HCT116 (cell line): ENCODE measurements around the gene CMTM2. TPM values are rescaled to one million over a fixed set of nuclear protein-coding genes. Genes with fewer than 3 reads are reported as not detected.

Source experiments
- ATAC-seq: fragments of 200-7000 bp; cut with Tn5 transposase; 2 replicates; pipeline ENCODE4 v1.9.1; 2020; ENCODE audit warnings: mild to moderate bottlenecking, moderate library complexity
- BruUV-seq: library from RNA; stranded (reverse); fragments of 400-500 nt; replicated peaks from 2 replicates; lab custom pipeline; 2021; lab: Mats Ljungman, UMichigan
- CTCF ChIA-PET: fragments of 300-600 bp; sonication (Branson Sonifier 250); formaldehyde crosslinking; loops from one replicate; lab custom pipeline; 2021; ENCODE audit warnings: antibody characterized with exemption; lab: Charles Lee
- POLR2A ChIA-PET: fragments of 300-600, 350-600 bp; sonication (Branson Sonifier 250); formaldehyde crosslinking; loops from one replicate; lab custom pipeline; 2021; ENCODE audit warnings: antibody characterized with exemption; lab: Charles Lee
- RAD21 ChIA-PET, 2 experiments: fragments of 300-600 bp; sonication (Branson Sonifier 250); formaldehyde crosslinking; loops; one replicate each; lab custom pipeline; 2023; ENCODE audit warnings: low total read pairs in 2 of 2; ENCODE audit not compliant: uncharacterized antibody in 2 of 2, unreplicated experiment in 2 of 2, low non-redundant PET in 1 of 2; lab: Charles Lee
- DNase-seq: peaks from one replicate; pipeline ENCODE4 v3.0.0-alpha.2; 2010; ENCODE audit warnings: low read depth, low spot score
- H2AFZ ChIP-seq: fragments of 200-600 bp; shearing (Covaris generic), sonication (generic); 2 replicates; pipeline ENCODE4 v1.6.1; 2017; ENCODE audit warnings: low read depth, mixed run types, mixed read lengths, antibody characterized with exemption, low read length; ENCODE audit not compliant: poor library complexity, severe bottlenecking
- H3K27ac ChIP-seq: 2 replicates; pipeline ENCODE4 v1.5.1; 2012; ENCODE audit warnings: low read depth, low read length
- H3K27me3 ChIP-seq: fragments of 200-600 bp; sonication (generic); 2 replicates; pipeline ENCODE4 v1.6.1; 2016; ENCODE audit warnings: mixed run types, low read length, mixed read lengths; ENCODE audit not compliant: insufficient read depth
- H3K36me3 ChIP-seq, 2 experiments: fragments of 200-500 bp in 1 of 2; fragments of 200-600 bp in 1 of 2; sonication (Bioruptor generic) in 1 of 2; sonication (generic) in 1 of 2; 2 replicates each; pipeline versions ENCODE4 v1.5.1 to v1.6.1; 2014 to 2016; ENCODE audit warnings: low read length in 2 of 2, inconsistent platforms in 1 of 2, mixed read lengths in 1 of 2, mixed run types in 1 of 2; ENCODE audit not compliant: insufficient read depth in 2 of 2, control insufficient read depth in 1 of 2
- H3K4me1 ChIP-seq, 2 experiments: fragments of 200-600 bp in 1 of 2; sonication (generic) in 1 of 2; 2 replicates each; pipeline versions ENCODE4 v1.5.1 to v1.6.1; 2012 to 2017; ENCODE audit warnings: low read length in 2 of 2, inconsistent platforms in 1 of 2, mild to moderate bottlenecking in 1 of 2, mixed read lengths in 1 of 2, mixed run types in 1 of 2, moderate library complexity in 1 of 2; ENCODE audit not compliant: insufficient read depth in 2 of 2, control insufficient read depth in 1 of 2
- H3K4me2 ChIP-seq: fragments of 200-600 bp; sonication (generic); 2 replicates; pipeline ENCODE4 v1.6.1; 2017; ENCODE audit warnings: mixed run types, low read length, mixed read lengths
- H3K4me3 ChIP-seq, 2 experiments: fragments of 200-600 bp in 1 of 2; sonication (generic) in 1 of 2; replicated peaks in 1 of 2; 2 replicates each; pipeline ENCODE4 v1.5.1; 2011 to 2016; ENCODE audit warnings: low read length in 2 of 2, control low read depth in 1 of 2, low read depth in 1 of 2, mild to moderate bottlenecking in 1 of 2, mixed read lengths in 1 of 2, mixed run types in 1 of 2
- H3K79me2 ChIP-seq: fragments of 200-600 bp; sonication (generic); 2 replicates; pipeline ENCODE4 v1.6.1; 2017; ENCODE audit warnings: mild to moderate bottlenecking, mixed run types, low read length, moderate library complexity, mixed read lengths; ENCODE audit not compliant: insufficient read depth
- H3K9ac ChIP-seq: fragments of 200-600 bp; sonication (generic); 2 replicates; pipeline ENCODE4 v1.6.1; 2016; ENCODE audit warnings: low read length, mixed read lengths
- H3K9me2 ChIP-seq: fragments of 200-600 bp; sonication (generic), shearing (Covaris generic); 2 replicates; pipeline ENCODE4 v1.6.1; 2017; ENCODE audit warnings: mixed run types, mild to moderate bottlenecking, moderate library complexity; ENCODE audit not compliant: insufficient read depth
- H3K9me3 ChIP-seq, 2 experiments: fragments of 200-500 bp in 1 of 2; fragments of 200-600 bp in 1 of 2; sonication (Bioruptor generic) in 1 of 2; sonication (generic) in 1 of 2; 2 replicates each; pipeline ENCODE4 v1.6.1; 2014 to 2017; ENCODE audit warnings: low read length in 2 of 2, mixed read lengths in 2 of 2, inconsistent platforms in 1 of 2, low read depth in 1 of 2, mild to moderate bottlenecking in 1 of 2, mixed run types in 1 of 2, moderate library complexity in 1 of 2; ENCODE audit not compliant: control insufficient read depth in 1 of 2, insufficient read depth in 1 of 2
- H4K20me1 ChIP-seq: fragments of 200-600 bp; sonication (generic), shearing (Covaris generic); 2 replicates; pipeline ENCODE4 v1.6.1; 2017; ENCODE audit warnings: mixed run types, mild to moderate bottlenecking, moderate library complexity; ENCODE audit not compliant: insufficient read depth
- ATF3 ChIP-seq: IDR thresholded peaks from 2 replicates; pipeline ENCODE4 v1.6.1; 2012
- CEBPB ChIP-seq: IDR thresholded peaks from 2 replicates; pipeline ENCODE4 v1.6.1; 2012; ENCODE audit warnings: low read depth
- CTCF ChIP-seq, 3 experiments: fragments of 200-600 bp in 1 of 3; sonication (generic) in 1 of 3; IDR thresholded peaks in 2 of 3; conservative IDR thresholded peaks in 1 of 3; 2 replicates each; pipeline ENCODE4 v1.5.1; 2012 to 2017; ENCODE audit warnings: low read depth in 2 of 3, low read length in 2 of 3, antibody characterized with exemption in 1 of 3, borderline replicate concordance in 1 of 3, control low read depth in 1 of 3, mild to moderate bottlenecking in 1 of 3, mixed read lengths in 1 of 3, mixed run types in 1 of 3, moderate library complexity in 1 of 3; ENCODE audit not compliant: insufficient read depth in 1 of 3
- ELF1 ChIP-seq: IDR thresholded peaks from 2 replicates; pipeline ENCODE4 v1.6.1; 2012; ENCODE audit warnings: low read depth, borderline replicate concordance
- EZH2 ChIP-seq: fragments of 200-600 bp; sonication (generic); IDR thresholded peaks from 2 replicates; pipeline ENCODE4 v1.6.1; 2017; ENCODE audit warnings: antibody characterized with exemption, mixed run types
- EZH2phosphoT487 ChIP-seq: fragments of 200-600 bp; IDR thresholded peaks from 2 replicates; pipeline ENCODE4 v1.6.1; 2018; ENCODE audit warnings: antibody characterized with exemption, borderline replicate concordance
- FOSL1 ChIP-seq: IDR thresholded peaks from 2 replicates; pipeline ENCODE4 v1.6.1; 2012; ENCODE audit warnings: low read depth
- POLR2A ChIP-seq: IDR thresholded peaks from 2 replicates; pipeline ENCODE4 v1.7.0; 2011; ENCODE audit warnings: borderline replicate concordance; ENCODE audit not compliant: insufficient read depth, insufficient read length; ENCODE audit errors: extremely low read depth
- RAD21 ChIP-seq: IDR thresholded peaks from 2 replicates; pipeline ENCODE4 v1.6.1; 2012; ENCODE audit warnings: low read depth, mild to moderate bottlenecking
- REST ChIP-seq: IDR thresholded peaks from 2 replicates; pipeline ENCODE4 v1.6.1; 2012; ENCODE audit warnings: low read depth
- SP1 ChIP-seq: IDR thresholded peaks from 2 replicates; pipeline ENCODE4 v1.6.1; 2012; ENCODE audit warnings: low read depth
- SRF ChIP-seq: IDR thresholded peaks from 2 replicates; pipeline ENCODE4 v1.6.1; 2012; ENCODE audit warnings: low read depth
- TCF7L2 ChIP-seq: IDR thresholded peaks from 2 replicates; pipeline ENCODE4 v1.7.0; 2011; ENCODE audit warnings: borderline replicate concordance, inconsistent platforms; ENCODE audit not compliant: insufficient read depth, insufficient read length; ENCODE audit errors: extremely low read depth
- YY1 ChIP-seq: IDR thresholded peaks from 2 replicates; pipeline ENCODE4 v1.6.1; 2011; ENCODE audit warnings: low read length, low read depth, moderate library complexity, mild to moderate bottlenecking; ENCODE audit not compliant: insufficient replicate concordance; ENCODE audit errors: extremely low read depth
- ZFX ChIP-seq: fragments of 450-650 bp; IDR thresholded peaks from 2 replicates; pipeline ENCODE4 v1.6.1; 2017
- ZNF274 ChIP-seq: fragments of 200-500 bp; sonication (Bioruptor generic); IDR thresholded peaks from 2 replicates; pipeline ENCODE4 v1.6.1; 2014; ENCODE audit warnings: mild to moderate bottlenecking, low read depth, low read length, inconsistent platforms
- intact Hi-C: fragments of 100-400 bp; cut with micrococcal nuclease; formaldehyde crosslinking; loops from 2 replicates; pipeline ENCODE4 v1.10.0; 2022
- total RNA-seq: library from RNA; stranded (reverse); gene quantifications from one replicate; pipeline ENCODE4 v1.2.1, GENCODE V29; 2021; ENCODE audit not compliant: unreplicated experiment

Gene CMTM2
- total RNA-seq, 1 experiment from 2014 or later, result 0.42 TPM

- ChIA-PET POLR2A (no interaction called here), CTCF (no interaction called here), RAD21 (no interaction called here)
- BruUV-seq, result no TSS peak
- no peaks in the 10 kb centered on the region for H3K9me3 ChIP-seq
- H3K4me1 ChIP-seq, result no peaks in the 10 kb centered on the region
- TF ChIP-seq TCF7L2 (no peak), REST (no peak), CEBPB (no peak), FOSL1 (no peak), SP1 (no peak), SRF (no peak), EZH2 (no peak), POLR2A (no peak)
- H3K9me2 ChIP-seq, result no peaks in the 10 kb centered on the region
- no peak overlapping the region for H3K9ac ChIP-seq
- ATAC-seq (peak; percentile 67), DNase-seq (no peak)
- H3K4me2 ChIP-seq, result no peak overlapping the region
- intact Hi-C loops, result no loop called here
- H3K27me3 ChIP-seq, result no peaks in the 10 kb centered on the region
- no peaks in the 10 kb centered on the region for H4K20me1 ChIP-seq
- no peak overlapping the region for H2AFZ ChIP-seq
- no peak overlapping the region for H3K27ac ChIP-seq
- H3K36me3 ChIP-seq, result peaks cover 0 to 4% of the 10 kb centered on the region in 2 experiments; a peak in 1 of 4 replicates
- no peaks in the 10 kb centered on the region for H3K79me2 ChIP-seq
- no peak overlapping the region for H3K4me3 ChIP-seq
Measured at GRCh38 chr16:66536525-66536924, 42.7 kb upstream of the CMTM2 start.

GRCh38 chr16:66537236-66537635 lies 42.0 kb upstream of the CMTM2 start:
- Histone ChIP-seq H3K36me3 (no peaks in the 10 kb centered on the region; a peak in 1 of 4 replicates), H3K9ac (no peak overlapping the region), H3K9me2 (no peaks in the 10 kb centered on the region), H3K4me1 (no peaks in the 10 kb centered on the region), H3K9me3 (no peaks in the 10 kb centered on the region), H3K27ac (no peak overlapping the region), H3K27me3 (no peaks in the 10 kb centered on the region), H2AFZ (no peak overlapping the region), H3K4me3 (no peak overlapping the region), H4K20me1 (no peaks in the 10 kb centered on the region), H3K4me2 (no peak overlapping the region), H3K79me2 (no peaks in the 10 kb centered on the region)
- intact Hi-C loops, result no loop called here
- ATAC-seq, result no peak
- RAD21 ChIA-PET, result no interaction called here
- DNase-seq, result no peak
- BruUV-seq, result no TSS peak
- POLR2A ChIA-PET, result no interaction called here
- CTCF ChIA-PET, result no interaction called here
- TF ChIP-seq POLR2A (no peak), YY1 (no peak), SP1 (no peak), ELF1 (no peak), EZH2 (no peak), EZH2phosphoT487 (no peak), CEBPB (no peak), CTCF (IDR thresholded peaks at IDR 0.05 in 2 of 3, conservative IDR thresholded peaks at IDR 0.05 in 1 of 3; ENCODE audit: borderline replicate concordance in 1 of 3, insufficient read depth in 1 of 3, low read depth in 2 of 3, low read length in 2 of 3) (no peak), ZFX (no peak), ZNF274 (no peak), SRF (no peak), ATF3 (no peak), RAD21 (no peak)
